ENCODE results near the gene OR8G1. TPM values are rescaled to one million over a fixed set of nuclear protein-coding genes. Genes with fewer than 3 reads are reported as not detected.

The OR8G1 gene
- total and polyA plus RNA-seq, 9 of the 15 experiments (the other 6 are each of a cell fraction or from before 2014, with no cell fraction given): 0.03 to 1.4 (median 0.51) TPM; not detected in 1

GRCh38 chr11:124214027-124214426 lies 26.9 kb upstream of the OR8G1 start:
- Histone ChIP-seq H3K36me3 (ENCODE audit: control insufficient read depth, insufficient read depth, low read length) (peaks cover 4% of the 10 kb centered on the region; the same call in 2 of the 3 replicates), H3K9ac (ENCODE audit: insufficient read depth in 1 of 2, low read depth in 2 of 2, low read length in 2 of 2) (no peak overlapping the region), H3K79me2 (ENCODE audit: control insufficient read depth, insufficient read depth, low read length) (no peaks in the 10 kb centered on the region; the same call in 2 of the 3 replicates), H3K4me3 (no peak overlapping the region), H3K27me3 (ENCODE audit: control insufficient read depth in 2 of 2, insufficient read depth in 2 of 2, low read length in 2 of 2) (no peaks in the 10 kb centered on the region), H3K4me1 (replicated peaks in 1 of 2; ENCODE audit: control insufficient read depth in 2 of 2, insufficient read depth in 2 of 2, low read length in 2 of 2) (peaks cover 0 to 12% of the 10 kb centered on the region in 2 experiments; a peak in 1 of 5 replicates), H4K20me1 (replicated peaks; ENCODE audit: control insufficient read depth, insufficient read depth, low read length) (no peaks in the 10 kb centered on the region), H3K9me3 (replicated peaks; ENCODE audit: control insufficient read depth, insufficient read depth, low read depth, low read length) (no peaks in the 10 kb centered on the region), H3K9me1 (ENCODE audit: control insufficient read depth, insufficient read depth, low read length) (no peaks in the 10 kb centered on the region), H3K27ac (ENCODE audit: extremely low read depth, low read depth, low read length) (no peak overlapping the region), H3K4me2 (ENCODE audit: insufficient read depth, low read length) (no peak overlapping the region), H2AFZ (ENCODE audit: low read depth, low read length) (no peak overlapping the region)
- DNase-seq (ENCODE audit: extremely low read depth in 1 of 4, low spot score in 3 of 4) (no peak), ATAC-seq (no peak), FAIRE-seq (no peak)
- no TSS peak for BruUV-seq (replicated peaks)
- ChIA-PET POLR2A (interaction anchor here (1.0 to 1.2 kb wide), 2 partner anchors 15 to 16 kb away, joined by 3 to 4 read pairs; no protein-coding TSS in a partner anchor), CTCF (ENCODE audit: low intra/inter-chr PET ratio) (no interaction called here)
- 93% methylated on average over 3 of the region's 3 CpGs for WGBS (ENCODE audit: insufficient coverage, low coverage, missing lambda C conversion rate)
- in situ Hi-C loops (cut with MboI) (no loop called here), intact Hi-C loops (cut with micrococcal nuclease) (no loop called here)
- TF ChIP-seq ZNF592 (IDR thresholded peaks at IDR 0.05) (no peak), DACH1 (IDR thresholded peaks at IDR 0.05; ENCODE audit: partially characterized antibody) (peak; percentile 79), GATA2 (CRISPR knock-in tag; IDR thresholded peaks at IDR 0.05) (peak; percentile 59), CBX5 (IDR thresholded peaks at IDR 0.05; ENCODE audit: borderline replicate concordance, low read depth) (no peak), GATAD2B (IDR thresholded peaks at IDR 0.05; ENCODE audit: borderline replicate concordance) (0 out of 2 replicates have a peak, but pooled peaks have one; percentile 31), ZNF143 (CRISPR knock-in tag; IDR thresholded peaks at IDR 0.05) (no peak)

Data from K562 (cell line).